ENCODE data around the gene STXBP5L. TPM values are rescaled to one million over a fixed set of nuclear protein-coding genes. Genes with fewer than 3 reads are reported as not detected.
"Not testable (repeated sequence)": the region's sequence is repeated elsewhere in the genome, so short reads cannot be mapped to it uniquely, and the experiment has no call there.

Gene STXBP5L
- polyA plus RNA-seq (2013, experiment 1 of 4): 0.81 TPM
- 0.68 TPM for polyA plus RNA-seq (2013, experiment 2 of 4)
- 0.64 TPM for polyA plus RNA-seq (2013, experiment 3 of 4)
- 0.85 TPM for polyA plus RNA-seq (2013, experiment 4 of 4)

DNA sequence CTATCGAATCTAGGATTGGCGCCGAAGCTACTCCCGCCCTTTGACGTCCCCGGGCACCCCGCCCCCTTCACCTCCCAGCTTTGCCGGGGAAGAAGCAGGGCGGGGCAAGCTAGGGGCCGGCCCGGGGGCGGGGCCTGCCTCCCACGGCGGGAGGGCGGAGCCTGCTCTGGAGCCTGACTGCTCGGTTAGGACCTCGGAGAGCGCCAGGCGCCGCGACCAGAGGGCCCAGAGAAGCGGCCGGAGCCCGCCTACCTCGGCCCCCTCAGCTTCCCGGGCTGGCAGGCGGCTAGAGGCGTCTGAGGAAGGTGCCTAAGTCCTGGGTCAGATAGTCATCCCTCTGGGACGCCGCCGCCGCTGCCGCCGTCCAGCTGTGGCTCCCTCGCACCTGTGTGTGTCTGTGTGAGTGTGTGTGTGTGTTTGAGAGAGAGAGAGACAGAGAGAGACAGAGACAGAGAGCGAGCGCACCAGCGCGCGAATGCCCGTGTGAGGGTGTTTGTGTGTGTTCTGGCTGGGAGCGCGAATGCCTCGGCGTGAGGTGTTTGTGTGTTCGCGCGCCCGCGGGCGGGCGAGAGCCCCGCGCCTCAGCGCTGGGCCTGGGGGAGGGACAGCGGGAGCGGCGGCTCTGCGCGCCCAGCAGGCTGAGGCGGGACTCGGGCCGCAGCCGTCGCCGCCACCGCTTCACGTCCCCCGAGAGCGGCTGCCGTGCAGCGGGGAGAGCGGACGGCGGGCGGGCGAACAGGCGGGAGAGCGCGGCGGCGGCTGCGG, at the start of gene STXBP5L:
Gene STXBP5L, plus strand, starts transcription at position 176 of the 765 bp plus-strand sequence. CDS start 1,374 bp downstream, outside the sequence.
- Histone ChIP-seq H3K4me1 (ENCODE audit: control insufficient read depth, insufficient read depth, low read length) (no peaks in the 10 kb centered on the region), H3K27me3 (ENCODE audit: control insufficient read depth, insufficient read depth, low read length, poor library complexity, severe bottlenecking) (peaks cover 37% of the 10 kb centered on the region), H3K36me3 (ENCODE audit: control insufficient read depth, insufficient read depth, low read length) (no peaks in the 10 kb centered on the region), H3K27ac (ENCODE audit: insufficient read depth, low read depth, low read length, poor library complexity, severe bottlenecking) (no peak within 1 kb of the TSS), H3K9me3 (ENCODE audit: control insufficient read depth, low read length) (no peaks in the 10 kb centered on the region), H3K4me3 (ENCODE audit: insufficient read depth, low read depth, low read length) (peak within 1 kb of the TSS; percentile 51)
- 1% methylated on average over 82 to 83 of the region's 83 CpGs for WGBS, 2 experiments

DNA sequence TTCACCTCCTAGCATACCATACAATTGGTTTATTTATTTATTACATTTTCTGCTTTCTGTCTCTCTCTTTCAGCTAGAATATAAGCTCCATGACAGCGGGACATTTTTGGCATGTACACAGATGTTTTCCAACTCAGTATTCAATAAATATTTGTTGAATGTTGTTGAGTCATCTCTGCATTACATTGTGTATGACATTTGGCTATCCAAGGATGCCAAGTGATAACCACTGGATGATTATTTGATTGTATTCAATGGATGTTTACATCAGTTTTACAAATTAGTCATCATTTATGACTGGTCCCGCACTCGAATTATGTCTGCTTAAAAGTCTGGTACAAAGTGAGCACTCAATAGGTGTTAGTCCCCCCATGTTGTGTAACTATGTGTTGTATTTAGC, 49.5 kb upstream of the STXBP5L start:
- H3K4me1 ChIP-seq (ENCODE audit: control insufficient read depth, insufficient read depth, low read length): peaks cover 13% of the 10 kb centered on the region
- H3K9me3 ChIP-seq (ENCODE audit: control insufficient read depth, low read length): no peaks in the 10 kb centered on the region
- H3K36me3 ChIP-seq (ENCODE audit: control insufficient read depth, insufficient read depth, low read length): no peaks in the 10 kb centered on the region
- no peaks in the 10 kb centered on the region for H3K27me3 ChIP-seq (ENCODE audit: control insufficient read depth, insufficient read depth, low read length, poor library complexity, severe bottlenecking)
- H3K4me3 ChIP-seq (ENCODE audit: insufficient read depth, low read depth, low read length): no peak overlapping the region
- H3K27ac ChIP-seq (ENCODE audit: insufficient read depth, low read depth, low read length, poor library complexity, severe bottlenecking): no peak overlapping the region
- WGBS, 2 experiments: 96 to 100% methylated on average over 2 to 3 of the region's 3 CpGs

DNA sequence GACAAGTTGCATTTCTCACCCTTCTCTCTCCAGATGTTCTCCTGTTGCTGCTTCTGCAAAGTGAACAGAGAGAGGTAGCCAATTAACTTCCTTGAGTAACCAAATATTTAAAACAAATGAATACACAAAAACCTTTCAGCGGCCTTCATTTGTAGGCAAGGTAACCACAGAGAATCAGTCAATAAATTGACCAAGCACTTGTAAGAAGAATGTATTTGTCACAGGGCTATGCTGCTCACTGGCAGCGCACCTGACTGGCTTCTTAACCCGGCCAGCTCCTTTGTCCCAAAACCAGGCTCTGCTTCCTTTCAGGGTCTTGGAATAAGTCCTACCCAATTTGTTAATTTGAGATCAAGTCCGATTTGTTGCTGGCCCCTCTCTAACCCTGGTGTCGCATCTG, 43.5 kb upstream of the STXBP5L start:
- no peak overlapping the region for H3K4me3 ChIP-seq (ENCODE audit: insufficient read depth, low read depth, low read length)
- H3K27me3 ChIP-seq (ENCODE audit: control insufficient read depth, insufficient read depth, low read length, poor library complexity, severe bottlenecking): no peaks in the 10 kb centered on the region
- WGBS, 2 experiments: 76 to 84% methylated on average over 5 of the region's 5 CpGs
- no peaks in the 10 kb centered on the region for H3K9me3 ChIP-seq (ENCODE audit: control insufficient read depth, low read length)
- no peak overlapping the region for H3K27ac ChIP-seq (ENCODE audit: insufficient read depth, low read depth, low read length, poor library complexity, severe bottlenecking)
- no peaks in the 10 kb centered on the region for H3K36me3 ChIP-seq (ENCODE audit: control insufficient read depth, insufficient read depth, low read length)
- no peaks in the 10 kb centered on the region for H3K4me1 ChIP-seq (ENCODE audit: control insufficient read depth, insufficient read depth, low read length)

DNA sequence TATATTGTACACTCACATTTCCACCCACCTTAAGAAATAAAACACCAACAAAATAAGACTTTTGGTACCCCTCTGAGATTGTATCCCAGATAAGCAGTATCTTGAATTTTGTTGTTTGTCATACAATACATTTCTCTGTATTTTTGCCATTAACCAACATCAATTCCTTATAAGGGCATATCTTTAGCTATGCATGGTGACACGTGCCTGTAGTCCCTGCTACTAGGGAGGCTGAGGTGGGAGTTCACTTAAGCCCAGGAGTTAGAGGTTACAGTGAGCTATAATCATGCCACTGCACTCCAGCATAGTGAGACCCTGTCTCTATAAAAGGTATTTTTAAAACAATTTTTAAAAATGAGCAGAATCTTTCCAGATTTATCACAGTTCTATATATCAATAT, 32.5 kb upstream of the STXBP5L start:
- H3K4me3 ChIP-seq (ENCODE audit: insufficient read depth, low read depth, low read length): no peak overlapping the region
- no peaks in the 10 kb centered on the region for H3K27me3 ChIP-seq (ENCODE audit: control insufficient read depth, insufficient read depth, low read length, poor library complexity, severe bottlenecking)
- no peaks in the 10 kb centered on the region for H3K36me3 ChIP-seq (ENCODE audit: control insufficient read depth, insufficient read depth, low read length)
- H3K4me1 ChIP-seq (ENCODE audit: control insufficient read depth, insufficient read depth, low read length): no peaks in the 10 kb centered on the region
- H3K9me3 ChIP-seq (ENCODE audit: control insufficient read depth, low read length): no peaks in the 10 kb centered on the region
- H3K27ac ChIP-seq (ENCODE audit: insufficient read depth, low read depth, low read length, poor library complexity, severe bottlenecking): no peak overlapping the region
- 87 to 90% methylated on average over 1 of the region's 1 CpG for WGBS, 2 experiments

DNA sequence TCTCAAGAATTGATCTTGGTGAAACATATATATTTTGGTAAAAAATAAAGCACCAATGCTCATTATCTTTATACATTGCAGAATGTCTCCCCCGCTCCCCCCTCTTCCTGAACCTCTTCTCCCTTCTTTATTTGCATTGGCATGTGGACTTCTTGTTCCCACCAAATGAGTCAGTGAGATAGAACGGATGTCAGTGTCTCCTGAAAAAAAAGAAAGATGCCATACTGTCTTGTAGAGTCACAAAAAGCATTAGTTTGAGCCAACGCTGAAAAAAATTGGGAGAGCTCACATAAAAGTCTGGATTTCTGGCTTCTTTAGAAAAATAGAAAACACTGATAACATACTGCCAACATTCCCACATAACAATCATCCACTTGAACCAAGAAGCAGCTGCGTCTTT, 32.0 kb upstream of the STXBP5L start:
- no peaks in the 10 kb centered on the region for H3K9me3 ChIP-seq (ENCODE audit: control insufficient read depth, low read length)
- no peak overlapping the region for H3K4me3 ChIP-seq (ENCODE audit: insufficient read depth, low read depth, low read length)
- no peaks in the 10 kb centered on the region for H3K27me3 ChIP-seq (ENCODE audit: control insufficient read depth, insufficient read depth, low read length, poor library complexity, severe bottlenecking)
- H3K27ac ChIP-seq (ENCODE audit: insufficient read depth, low read depth, low read length, poor library complexity, severe bottlenecking): no peak overlapping the region
- 65 to 66% methylated on average over 4 of the region's 4 CpGs for WGBS, 2 experiments
- no peaks in the 10 kb centered on the region for H3K4me1 ChIP-seq (ENCODE audit: control insufficient read depth, insufficient read depth, low read length)
- no peaks in the 10 kb centered on the region for H3K36me3 ChIP-seq (ENCODE audit: control insufficient read depth, insufficient read depth, low read length)

DNA sequence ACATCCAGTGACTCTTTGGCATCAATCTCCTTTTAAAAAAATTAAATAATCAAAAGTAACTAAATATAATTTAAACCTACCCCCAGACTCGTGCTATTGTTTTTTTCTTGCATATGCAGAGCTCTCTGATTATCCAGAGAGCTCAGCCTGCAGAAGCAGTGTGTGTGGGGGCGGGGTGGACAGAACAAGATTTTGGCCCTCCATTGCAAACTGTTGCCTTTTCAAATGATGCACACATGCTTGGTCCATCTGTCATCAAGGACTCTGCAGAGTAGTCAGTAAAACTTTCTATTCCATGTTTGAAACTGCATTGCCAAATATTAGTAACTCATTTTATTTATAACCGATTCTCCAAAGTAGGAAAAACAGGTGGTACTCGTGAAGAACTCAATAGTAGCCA, 28.6 kb upstream of the STXBP5L start:
- H3K9me3 ChIP-seq (ENCODE audit: control insufficient read depth, low read length): no peaks in the 10 kb centered on the region
- H3K27ac ChIP-seq (ENCODE audit: insufficient read depth, low read depth, low read length, poor library complexity, severe bottlenecking): no peak overlapping the region
- whole genome bisulfite sequencing, 2 experiments: 78 to 79% methylated on average over 4 of the region's 4 CpGs
- H3K36me3 ChIP-seq (ENCODE audit: control insufficient read depth, insufficient read depth, low read length): no peaks in the 10 kb centered on the region
- H3K27me3 ChIP-seq (ENCODE audit: control insufficient read depth, insufficient read depth, low read length, poor library complexity, severe bottlenecking): no peaks in the 10 kb centered on the region
- H3K4me1 ChIP-seq (ENCODE audit: control insufficient read depth, insufficient read depth, low read length): no peaks in the 10 kb centered on the region
- H3K4me3 ChIP-seq (ENCODE audit: insufficient read depth, low read depth, low read length): no peak overlapping the region

DNA sequence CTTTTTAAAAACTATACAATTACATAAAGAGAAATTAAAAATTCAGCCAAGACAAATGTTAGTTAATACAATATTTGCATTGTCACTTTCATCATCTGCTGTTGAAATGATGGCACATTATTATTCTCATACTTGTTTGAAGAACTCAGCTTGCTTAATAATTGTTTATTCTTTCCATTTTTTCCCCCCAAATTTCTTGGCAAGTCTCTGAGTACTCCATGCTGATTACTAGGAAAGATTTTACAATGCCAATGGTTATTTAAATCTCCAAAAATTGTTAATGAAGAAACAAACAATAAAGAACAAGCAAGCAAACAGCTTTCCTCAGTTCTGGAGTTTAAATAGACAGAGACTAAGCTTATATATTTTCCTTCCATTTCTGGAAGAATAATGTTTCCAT, 15.1 kb upstream of the STXBP5L start:
- no peaks in the 10 kb centered on the region for H3K9me3 ChIP-seq (ENCODE audit: control insufficient read depth, low read length)
- H3K36me3 ChIP-seq (ENCODE audit: control insufficient read depth, insufficient read depth, low read length): no peaks in the 10 kb centered on the region
- H3K4me1 ChIP-seq (ENCODE audit: control insufficient read depth, insufficient read depth, low read length): no peaks in the 10 kb centered on the region
- H3K27me3 ChIP-seq (ENCODE audit: control insufficient read depth, insufficient read depth, low read length, poor library complexity, severe bottlenecking): no peaks in the 10 kb centered on the region
- H3K27ac ChIP-seq (ENCODE audit: insufficient read depth, low read depth, low read length, poor library complexity, severe bottlenecking): no peak overlapping the region
- no peak overlapping the region for H3K4me3 ChIP-seq (ENCODE audit: insufficient read depth, low read depth, low read length)

DNA sequence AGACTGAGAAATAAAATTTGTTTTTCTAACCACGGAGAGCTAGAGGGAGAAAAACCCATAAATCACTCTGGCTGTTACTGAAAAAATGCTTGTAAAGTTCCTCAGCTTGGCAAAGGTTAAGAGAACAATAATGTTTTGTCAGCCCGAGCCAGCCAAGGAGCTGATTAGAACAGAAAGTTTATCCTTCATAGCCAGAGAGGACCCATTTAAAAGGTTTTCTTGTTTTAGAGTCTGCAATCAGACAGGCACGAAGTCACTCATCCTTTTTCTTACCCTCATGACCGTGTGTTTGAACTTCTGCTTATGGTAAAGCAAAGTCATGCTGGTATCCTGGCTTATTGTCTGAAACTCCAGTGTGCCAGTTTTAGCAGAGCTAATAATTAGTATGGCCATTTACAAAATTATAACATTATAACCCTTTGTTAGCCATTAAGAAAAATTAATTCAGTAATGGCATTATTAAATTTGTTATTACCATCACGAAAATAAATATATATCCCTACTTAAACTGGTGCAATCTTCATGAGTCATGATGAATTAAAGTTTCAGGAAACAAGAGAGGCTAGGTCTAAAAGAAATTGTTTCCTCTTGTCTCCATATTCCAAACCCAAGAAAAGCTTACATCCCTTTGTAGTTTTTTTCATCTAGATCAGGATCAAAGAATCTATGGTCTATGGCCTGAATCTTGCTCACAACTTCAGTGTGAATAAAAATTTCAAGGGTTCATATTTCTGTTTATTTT, 13.5 kb upstream of the STXBP5L start:
- Histone ChIP-seq H3K9me3 (ENCODE audit: control insufficient read depth, low read length) (no peaks in the 10 kb centered on the region), H3K4me1 (ENCODE audit: control insufficient read depth, insufficient read depth, low read length) (no peaks in the 10 kb centered on the region), H3K27ac (ENCODE audit: insufficient read depth, low read depth, low read length, poor library complexity, severe bottlenecking) (no peak overlapping the region), H3K27me3 (ENCODE audit: control insufficient read depth, insufficient read depth, low read length, poor library complexity, severe bottlenecking) (no peaks in the 10 kb centered on the region), H3K4me3 (ENCODE audit: insufficient read depth, low read depth, low read length) (no peak overlapping the region), H3K36me3 (ENCODE audit: control insufficient read depth, insufficient read depth, low read length) (no peaks in the 10 kb centered on the region)
- WGBS, 2 experiments: 81 to 82% methylated on average over 4 of the region's 5 CpGs

DNA sequence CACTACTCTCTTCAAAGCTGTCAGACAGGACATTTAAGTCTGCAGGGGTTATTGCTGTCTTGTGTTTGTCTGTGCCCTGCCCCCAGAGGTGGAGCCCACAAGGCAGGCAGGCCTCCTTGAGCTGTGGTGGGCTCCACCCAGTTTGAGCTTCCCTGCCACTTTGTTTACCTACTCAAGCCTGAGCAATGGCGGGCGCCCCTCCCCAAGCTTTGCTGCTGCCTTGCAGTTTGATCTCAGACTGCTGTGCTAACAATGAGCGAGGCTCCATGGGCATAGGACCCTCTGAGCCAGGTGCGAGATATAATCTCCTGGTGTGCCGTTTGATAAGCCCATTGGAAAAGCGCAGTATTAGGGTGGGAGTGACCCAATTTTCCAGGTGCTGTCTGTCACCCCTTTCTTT, 6.3 kb upstream of the STXBP5L start:
- H3K36me3 ChIP-seq (ENCODE audit: control insufficient read depth, insufficient read depth, low read length): not testable (repeated sequence)

DNA sequence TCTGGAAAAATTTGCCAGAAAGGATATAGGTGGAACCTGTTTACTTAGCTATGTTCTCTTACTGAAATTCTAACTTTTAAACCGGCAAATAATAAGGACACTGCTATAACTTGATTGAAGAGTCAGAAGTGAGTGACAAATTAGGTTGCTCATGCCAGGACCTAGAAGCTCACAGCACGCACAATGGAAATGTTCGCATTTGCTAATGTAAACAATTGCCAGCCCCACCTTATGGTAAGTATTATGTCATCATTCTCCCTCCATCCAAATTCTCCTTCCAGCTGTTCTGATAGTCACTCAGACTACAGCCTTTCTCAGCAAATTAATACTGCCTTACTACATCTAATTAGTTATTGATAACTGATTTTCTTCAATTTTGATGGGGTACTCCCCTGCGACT, 4.8 kb upstream of the STXBP5L start:
- Histone ChIP-seq H3K4me1 (ENCODE audit: control insufficient read depth, insufficient read depth, low read length) (no peaks in the 10 kb centered on the region), H3K9me3 (ENCODE audit: control insufficient read depth, low read length) (no peaks in the 10 kb centered on the region), H3K4me3 (ENCODE audit: insufficient read depth, low read depth, low read length) (no peak overlapping the region), H3K36me3 (ENCODE audit: control insufficient read depth, insufficient read depth, low read length) (no peaks in the 10 kb centered on the region), H3K27me3 (ENCODE audit: control insufficient read depth, insufficient read depth, low read length, poor library complexity, severe bottlenecking) (peaks cover 22% of the 10 kb centered on the region), H3K27ac (ENCODE audit: insufficient read depth, low read depth, low read length, poor library complexity, severe bottlenecking) (no peak overlapping the region)
- 89 to 98% methylated on average over 4 of the region's 4 CpGs for WGBS, 2 experiments

More for the DNA sequence above, 6.3 kb upstream of the STXBP5L start:
- 91 to 93% methylated on average over 6 of the region's 6 CpGs for WGBS, 2 experiments
- peaks cover 10% of the 10 kb centered on the region for H3K27me3 ChIP-seq (ENCODE audit: control insufficient read depth, insufficient read depth, low read length, poor library complexity, severe bottlenecking)
- not testable (repeated sequence) for H3K9me3 ChIP-seq (ENCODE audit: control insufficient read depth, low read length); H3K4me1 ChIP-seq (ENCODE audit: control insufficient read depth, insufficient read depth, low read length); H3K27ac ChIP-seq (ENCODE audit: insufficient read depth, low read depth, low read length, poor library complexity, severe bottlenecking); H3K4me3 ChIP-seq (ENCODE audit: insufficient read depth, low read depth, low read length)

All from ectodermal cell (in vitro differentiated cells).